GM13976 (cell line): ENCODE data around the gene CTU2.
A peak's percentile ranks its signal among the peaks of the same experiment; 100 is the strongest.

ENCODE experiments used
- DNase-seq: peaks from one replicate; pipeline ENCODE4 v3.0.0; 2012; ENCODE audit warnings: low spot score
- CTCF ChIP-seq: IDR thresholded peaks from 2 replicates; pipeline ENCODE4 v1.5.1; 2012; ENCODE audit warnings: borderline replicate concordance, mild to moderate bottlenecking; ENCODE audit not compliant: insufficient read depth; ENCODE audit errors: extremely low read depth, missing control alignments, control extremely low read depth
- in situ Hi-C: fragments of 300-500 bp; cut with MboI; formaldehyde crosslinking; loops from one replicate; pipeline ENCODE4 v1.12.0; 2022; ENCODE audit warnings: low sequenced_read_pairs, mixed read lengths, inconsistent platforms; ENCODE audit not compliant: unreplicated experiment

Gene CTU2

GRCh38 chr16:88735121-88735520, 28.8 kb downstream of the CTU2 start:
- in situ Hi-C loops: no loop called here

GRCh38 chr16:88735616-88736015, 29.3 kb downstream of the CTU2 start:
- TF ChIP-seq CTCF: no peak
- in situ Hi-C loops: no loop called here
- no peak for DNase-seq

More at GRCh38 chr16:88735121-88735520, 28.8 kb downstream of the CTU2 start:
- no peak for DNase-seq
- no peak for TF ChIP-seq CTCF

- in situ Hi-C loops: no loop called here
- DNase-seq: no peak
- no peak for TF ChIP-seq CTCF
Observed at GRCh38 chr16:88736088-88736487, 29.8 kb downstream of the CTU2 start.

GRCh38 chr16:88736496-88736895, 30.2 kb downstream of the CTU2 start:
- no peak for TF ChIP-seq CTCF
- no peak for DNase-seq
- in situ Hi-C loops: no loop called here

GRCh38 chr16:88737298-88738150, 31.2 kb downstream of the CTU2 start:
- TF ChIP-seq CTCF: peak; percentile 96
- in situ Hi-C loops: no loop called here
- peak; percentile 92 for DNase-seq

GRCh38 chr16:88738151-88739084, 32.1 kb downstream of the CTU2 start:
- in situ Hi-C loops: no loop called here
- TF ChIP-seq CTCF: no peak
- DNase-seq: no peak
